ENCODE measurements around the gene TTC21B. TPM values are rescaled to one million over a fixed set of nuclear protein-coding genes. Genes with fewer than 3 reads are reported as not detected.

The TTC21B gene
- total RNA-seq, 1 experiment from 2014 or later: 20.8 TPM

DNA sequence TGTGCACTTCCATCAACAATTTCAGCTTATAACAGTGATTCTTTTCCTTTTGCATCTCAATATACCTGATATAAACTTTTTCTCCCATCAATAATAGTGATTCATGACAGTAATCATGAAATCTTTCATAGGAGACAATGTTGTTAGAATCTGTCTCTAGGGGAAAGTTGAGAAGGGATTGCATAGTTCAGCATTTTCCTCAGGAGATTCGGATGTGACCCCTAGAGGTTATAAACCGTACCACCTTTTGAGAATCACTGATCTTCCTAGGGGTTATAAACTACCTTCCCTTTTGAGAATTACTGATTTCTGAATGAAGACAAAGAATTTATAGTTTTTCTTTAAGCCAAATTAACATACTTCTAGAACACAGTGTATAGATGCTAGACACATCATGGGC is 106.6 kb downstream of the TTC21B start:
- POLR2A ChIA-PET: interaction anchor here (0.8 kb wide), 1 partner anchor 13 kb away, joined by 3 read pairs; no protein-coding TSS in a partner anchor
- ATAC-seq: peak; percentile 84
- H3K27ac Mint-ChIP-seq: no peak overlapping the region

DNA sequence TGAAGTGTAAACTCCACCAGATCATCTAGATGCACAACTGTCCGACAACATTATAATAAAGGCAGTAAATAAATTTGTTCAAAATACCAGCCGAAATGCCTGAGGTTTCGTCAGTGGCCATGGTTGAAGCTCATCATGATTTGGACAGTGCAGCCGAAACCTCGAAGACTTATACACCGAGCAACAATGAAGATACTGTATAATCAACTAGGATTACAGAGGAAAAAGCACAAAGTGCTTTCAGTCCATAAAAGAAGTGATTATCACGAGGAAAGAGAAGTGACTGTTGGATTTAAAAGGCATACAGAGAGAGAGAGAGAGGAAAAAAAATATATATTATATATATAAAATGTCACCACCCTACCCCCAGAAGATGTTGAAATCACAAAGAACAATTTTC is 107.5 kb downstream of the TTC21B start:
- ChIA-PET POLR2A (no interaction called here), CTCF (interaction anchor here (0.8 to 1.7 kb wide), 3 partner anchors 28 to 178 kb away, joined by 3 to 9 read pairs (median 7); partner anchors contain the start of gene GALNT3)
- H3K4me3 Mint-ChIP-seq: no peak overlapping the region
- TF ChIP-seq, protein P1, sequence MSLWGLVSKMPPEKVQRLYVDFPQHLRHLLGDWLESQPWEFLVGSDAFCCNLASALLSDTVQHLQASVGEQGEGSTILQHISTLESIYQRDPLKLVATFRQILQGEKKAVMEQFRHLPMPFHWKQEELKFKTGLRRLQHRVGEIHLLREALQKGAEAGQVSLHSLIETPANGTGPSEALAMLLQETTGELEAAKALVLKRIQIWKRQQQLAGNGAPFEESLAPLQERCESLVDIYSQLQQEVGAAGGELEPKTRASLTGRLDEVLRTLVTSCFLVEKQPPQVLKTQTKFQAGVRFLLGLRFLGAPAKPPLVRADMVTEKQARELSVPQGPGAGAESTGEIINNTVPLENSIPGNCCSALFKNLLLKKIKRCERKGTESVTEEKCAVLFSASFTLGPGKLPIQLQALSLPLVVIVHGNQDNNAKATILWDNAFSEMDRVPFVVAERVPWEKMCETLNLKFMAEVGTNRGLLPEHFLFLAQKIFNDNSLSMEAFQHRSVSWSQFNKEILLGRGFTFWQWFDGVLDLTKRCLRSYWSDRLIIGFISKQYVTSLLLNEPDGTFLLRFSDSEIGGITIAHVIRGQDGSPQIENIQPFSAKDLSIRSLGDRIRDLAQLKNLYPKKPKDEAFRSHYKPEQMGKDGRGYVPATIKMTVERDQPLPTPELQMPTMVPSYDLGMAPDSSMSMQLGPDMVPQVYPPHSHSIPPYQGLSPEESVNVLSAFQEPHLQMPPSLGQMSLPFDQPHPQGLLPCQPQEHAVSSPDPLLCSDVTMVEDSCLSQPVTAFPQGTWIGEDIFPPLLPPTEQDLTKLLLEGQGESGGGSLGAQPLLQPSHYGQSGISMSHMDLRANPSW (CRISPR knock-in tag; conservative IDR thresholded peaks at IDR 0.05; ENCODE audit: low read depth): no peak
- TF ChIP-seq TP53 (CRISPR knock-in tag; IDR thresholded peaks at IDR 0.05): no peak
- no peak for TF ChIP-seq FOXP1 (CRISPR knock-in tag; IDR thresholded peaks at IDR 0.05; ENCODE audit: borderline replicate concordance)
- peaks cover 23% of the 10 kb centered on the region for H3K9me3 Mint-ChIP-seq
- H3K27ac Mint-ChIP-seq: peak overlapping the region; percentile 59; the same call in 1 of the 2 replicates
- no peak for DNase-seq (ENCODE audit: low spot score)
- peaks cover 9% of the 10 kb centered on the region for H3K36me3 Mint-ChIP-seq
- H3K4me1 Mint-ChIP-seq: peaks cover 47% of the 10 kb centered on the region
- ATAC-seq: no peak
- no peaks in the 10 kb centered on the region for H3K27me3 Mint-ChIP-seq (ENCODE audit: low read depth)

More for the DNA sequence above, 106.6 kb downstream of the TTC21B start:
- H3K4me1 Mint-ChIP-seq: peaks cover 47% of the 10 kb centered on the region
- H3K9me3 Mint-ChIP-seq: peaks cover 32% of the 10 kb centered on the region
- TF ChIP-seq ZNF671 (CRISPR knock-in tag; IDR thresholded peaks at IDR 0.05) (no peak), FOXK1 (CRISPR knock-in tag; IDR thresholded peaks at IDR 0.05) (no peak), CBFB (CRISPR knock-in tag; IDR thresholded peaks at IDR 0.05; ENCODE audit: low read depth) (no peak), OVOL2 (CRISPR knock-in tag; IDR thresholded peaks at IDR 0.05; ENCODE audit: borderline replicate concordance) (no peak), SMAD3 (CRISPR knock-in tag; IDR thresholded peaks at IDR 0.05; ENCODE audit: borderline replicate concordance) (no peak), KAT7 (CRISPR knock-in tag; IDR thresholded peaks at IDR 0.05; ENCODE audit: borderline replicate concordance) (no peak), NR3C1 (CRISPR knock-in tag; conservative IDR thresholded peaks at IDR 0.05; ENCODE audit: low read depth) (no peak), ZNF396 (CRISPR knock-in tag; IDR thresholded peaks at IDR 0.05; ENCODE audit: borderline replicate concordance) (no peak), ZNF121 (CRISPR knock-in tag; IDR thresholded peaks at IDR 0.05) (no peak), EMX1 (CRISPR knock-in tag; IDR thresholded peaks at IDR 0.05) (no peak)
- TF ChIP-seq, protein P2, sequence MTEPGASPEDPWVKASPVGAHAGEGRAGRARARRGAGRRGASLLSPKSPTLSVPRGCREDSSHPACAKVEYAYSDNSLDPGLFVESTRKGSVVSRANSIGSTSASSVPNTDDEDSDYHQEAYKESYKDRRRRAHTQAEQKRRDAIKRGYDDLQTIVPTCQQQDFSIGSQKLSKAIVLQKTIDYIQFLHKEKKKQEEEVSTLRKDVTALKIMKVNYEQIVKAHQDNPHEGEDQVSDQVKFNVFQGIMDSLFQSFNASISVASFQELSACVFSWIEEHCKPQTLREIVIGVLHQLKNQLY (CRISPR knock-in tag; IDR thresholded peaks at IDR 0.05): no peak
- TF ChIP-seq, protein P3, sequence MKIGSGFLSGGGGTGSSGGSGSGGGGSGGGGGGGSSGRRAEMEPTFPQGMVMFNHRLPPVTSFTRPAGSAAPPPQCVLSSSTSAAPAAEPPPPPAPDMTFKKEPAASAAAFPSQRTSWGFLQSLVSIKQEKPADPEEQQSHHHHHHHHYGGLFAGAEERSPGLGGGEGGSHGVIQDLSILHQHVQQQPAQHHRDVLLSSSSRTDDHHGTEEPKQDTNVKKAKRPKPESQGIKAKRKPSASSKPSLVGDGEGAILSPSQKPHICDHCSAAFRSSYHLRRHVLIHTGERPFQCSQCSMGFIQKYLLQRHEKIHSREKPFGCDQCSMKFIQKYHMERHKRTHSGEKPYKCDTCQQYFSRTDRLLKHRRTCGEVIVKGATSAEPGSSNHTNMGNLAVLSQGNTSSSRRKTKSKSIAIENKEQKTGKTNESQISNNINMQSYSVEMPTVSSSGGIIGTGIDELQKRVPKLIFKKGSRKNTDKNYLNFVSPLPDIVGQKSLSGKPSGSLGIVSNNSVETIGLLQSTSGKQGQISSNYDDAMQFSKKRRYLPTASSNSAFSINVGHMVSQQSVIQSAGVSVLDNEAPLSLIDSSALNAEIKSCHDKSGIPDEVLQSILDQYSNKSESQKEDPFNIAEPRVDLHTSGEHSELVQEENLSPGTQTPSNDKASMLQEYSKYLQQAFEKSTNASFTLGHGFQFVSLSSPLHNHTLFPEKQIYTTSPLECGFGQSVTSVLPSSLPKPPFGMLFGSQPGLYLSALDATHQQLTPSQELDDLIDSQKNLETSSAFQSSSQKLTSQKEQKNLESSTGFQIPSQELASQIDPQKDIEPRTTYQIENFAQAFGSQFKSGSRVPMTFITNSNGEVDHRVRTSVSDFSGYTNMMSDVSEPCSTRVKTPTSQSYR (CRISPR knock-in tag; IDR thresholded peaks at IDR 0.05): no peak
- TF ChIP-seq, protein P1 (CRISPR knock-in tag; conservative IDR thresholded peaks at IDR 0.05; ENCODE audit: low read depth): no peak
- TF ChIP-seq, protein P4, sequence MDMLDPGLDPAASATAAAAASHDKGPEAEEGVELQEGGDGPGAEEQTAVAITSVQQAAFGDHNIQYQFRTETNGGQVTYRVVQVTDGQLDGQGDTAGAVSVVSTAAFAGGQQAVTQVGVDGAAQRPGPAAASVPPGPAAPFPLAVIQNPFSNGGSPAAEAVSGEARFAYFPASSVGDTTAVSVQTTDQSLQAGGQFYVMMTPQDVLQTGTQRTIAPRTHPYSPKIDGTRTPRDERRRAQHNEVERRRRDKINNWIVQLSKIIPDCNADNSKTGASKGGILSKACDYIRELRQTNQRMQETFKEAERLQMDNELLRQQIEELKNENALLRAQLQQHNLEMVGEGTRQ (CRISPR knock-in tag; IDR thresholded peaks at IDR 0.05): no peak
- TF ChIP-seq, protein P5, sequence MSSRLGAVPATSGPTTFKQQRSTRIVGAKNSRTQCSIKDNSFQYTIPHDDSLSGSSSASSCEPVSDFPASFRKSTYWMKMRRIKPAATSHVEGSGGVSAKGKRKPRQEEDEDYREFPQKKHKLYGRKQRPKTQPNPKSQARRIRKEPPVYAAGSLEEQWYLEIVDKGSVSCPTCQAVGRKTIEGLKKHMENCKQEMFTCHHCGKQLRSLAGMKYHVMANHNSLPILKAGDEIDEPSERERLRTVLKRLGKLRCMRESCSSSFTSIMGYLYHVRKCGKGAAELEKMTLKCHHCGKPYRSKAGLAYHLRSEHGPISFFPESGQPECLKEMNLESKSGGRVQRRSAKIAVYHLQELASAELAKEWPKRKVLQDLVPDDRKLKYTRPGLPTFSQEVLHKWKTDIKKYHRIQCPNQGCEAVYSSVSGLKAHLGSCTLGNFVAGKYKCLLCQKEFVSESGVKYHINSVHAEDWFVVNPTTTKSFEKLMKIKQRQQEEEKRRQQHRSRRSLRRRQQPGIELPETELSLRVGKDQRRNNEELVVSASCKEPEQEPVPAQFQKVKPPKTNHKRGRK (CRISPR knock-in tag; IDR thresholded peaks at IDR 0.05; ENCODE audit: borderline replicate concordance): no peak
- TF ChIP-seq, protein P6, sequence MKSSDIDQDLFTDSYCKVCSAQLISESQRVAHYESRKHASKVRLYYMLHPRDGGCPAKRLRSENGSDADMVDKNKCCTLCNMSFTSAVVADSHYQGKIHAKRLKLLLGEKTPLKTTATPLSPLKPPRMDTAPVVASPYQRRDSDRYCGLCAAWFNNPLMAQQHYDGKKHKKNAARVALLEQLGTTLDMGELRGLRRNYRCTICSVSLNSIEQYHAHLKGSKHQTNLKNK (CRISPR knock-in tag; IDR thresholded peaks at IDR 0.05): no peak
- no peak overlapping the region for H3K4me3 Mint-ChIP-seq
- no peaks in the 10 kb centered on the region for H3K27me3 Mint-ChIP-seq (ENCODE audit: low read depth)
- H3K36me3 Mint-ChIP-seq: peaks cover 13% of the 10 kb centered on the region
- CTCF ChIA-PET: interaction anchor here (0.7 to 1.7 kb wide), 5 partner anchors 24 to 179 kb away, joined by 3 to 9 read pairs (median 4); partner anchors contain the start of gene GALNT3
- DNase-seq (ENCODE audit: low spot score): no peak
